GM12801 (cell line): Measurements from ENCODE around the gene CALD1.

Experiments
- CTCF ChIP-seq: IDR thresholded peaks from one replicate; pipeline ENCODE4 v1.5.1; 2011; ENCODE audit warnings: control low read depth; ENCODE audit not compliant: insufficient read length; ENCODE audit errors: extremely low read depth

CALD1 gene

DNA sequence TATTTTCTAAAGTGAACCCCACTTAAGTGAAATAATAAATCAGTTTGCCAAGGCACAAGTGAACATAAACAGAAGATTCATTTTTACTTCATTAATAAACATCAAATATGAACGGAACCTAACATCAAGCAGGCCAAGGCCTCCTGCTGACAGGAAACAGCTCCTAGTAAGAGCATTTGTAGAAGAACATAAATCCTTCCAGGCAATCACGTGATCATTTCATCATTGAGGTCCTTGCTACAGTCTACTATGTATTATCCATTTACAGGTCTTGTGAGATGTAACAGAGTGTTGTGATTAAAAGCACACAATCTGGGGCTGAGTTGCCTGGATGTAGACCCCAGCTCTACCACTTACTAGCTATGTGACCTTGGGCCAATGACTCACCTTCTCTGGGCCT is 70.6 kb downstream of the CALD1 start:
- TF ChIP-seq CTCF = no peak

- TF ChIP-seq CTCF = no peak
These were observed 71.7 kb downstream of the CALD1 start for GRCh38 chr7:134851141-134851540.

GRCh38 chr7:134852625-134853024 is 73.2 kb downstream of the CALD1 start:
- TF ChIP-seq CTCF = no peak

DNA sequence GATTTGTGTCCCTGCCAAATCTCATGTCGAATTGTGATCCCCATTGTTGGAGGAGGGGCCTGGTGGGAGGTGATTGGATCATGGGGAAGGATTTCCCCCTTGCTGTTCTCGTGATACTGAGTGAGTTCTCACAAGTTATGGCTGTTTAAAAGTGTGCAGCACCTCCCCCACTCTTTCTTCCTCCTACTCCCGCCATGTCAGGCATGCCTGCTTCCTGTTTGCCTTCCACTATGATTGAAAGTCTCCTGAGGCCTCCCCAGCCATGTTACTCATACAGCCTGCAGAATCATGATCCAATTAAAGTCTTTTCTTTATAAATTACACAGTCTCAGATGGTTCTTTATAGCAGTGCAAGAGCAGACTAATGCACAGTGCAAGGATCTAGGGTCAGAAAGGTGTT is 75.4 kb downstream of the CALD1 start:
- TF ChIP-seq CTCF = no peak

GRCh38 chr7:134855442-134855841 is 76.0 kb downstream of the CALD1 start:
- no peak for TF ChIP-seq CTCF

- TF ChIP-seq CTCF = no peak
These were observed 76.7 kb downstream of the CALD1 start for GRCh38 chr7:134856091-134856490.

DNA sequence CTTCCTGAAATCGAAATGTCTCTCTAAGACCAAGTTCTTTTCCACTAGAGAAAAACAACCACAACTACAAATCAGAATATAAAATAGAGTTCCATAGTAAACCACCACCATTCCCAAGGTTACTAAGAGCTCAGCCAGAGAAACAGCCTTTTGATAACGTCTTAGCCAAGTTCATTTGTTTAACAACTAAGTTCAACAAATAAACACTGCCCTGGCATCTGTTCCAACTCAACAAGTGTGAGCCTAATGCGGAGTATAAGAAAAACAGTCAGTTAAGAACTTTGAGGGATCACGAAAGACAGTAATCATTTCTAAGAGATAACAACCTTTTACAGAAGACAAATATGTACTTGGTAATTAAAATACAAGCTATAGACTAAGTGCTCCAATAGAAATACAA is 77.3 kb downstream of the CALD1 start:
- no peak for TF ChIP-seq CTCF

- TF ChIP-seq CTCF = no peak
These were observed 78.5 kb downstream of the CALD1 start for GRCh38 chr7:134857958-134858357.
